Thoracic aorta (tissue), 2 donors: ENCODE data around the gene MACIR. TPM values are rescaled to one million over a fixed set of nuclear protein-coding genes. Genes with fewer than 3 reads are reported as not detected.

ENCODE experiments used
- ATAC-seq: fragments of 150-250 bp; one replicate; pipeline ENCODE4 v1.8.0; 2017; ENCODE audit warnings: low read depth; ENCODE audit not compliant: insufficient number of reproducible peaks, low FRiP score
- DNase-seq: peaks from one replicate; pipeline ENCODE4 v3.0.0-alpha.2; 2020; ENCODE audit warnings: low spot score
- H3K27ac ChIP-seq, 2 donors: fragments of 200-600 bp; sonication (generic); 1 replicate in 1 of 2; 2 replicates in 1 of 2; pipeline ENCODE4 v1.5.1; 2016; ENCODE audit warnings: mild to moderate bottlenecking in 2 of 2, moderate library complexity in 2 of 2
- H3K27me3 ChIP-seq: fragments of 200-600 bp; sonication (generic); replicated peaks from 2 replicates; pipeline ENCODE4 v1.6.0; 2016; ENCODE audit warnings: mild to moderate bottlenecking; ENCODE audit not compliant: insufficient read depth
- H3K36me3 ChIP-seq: fragments of 200-600 bp; sonication (generic); one replicate; pipeline ENCODE4 v1.5.1; 2016
- H3K4me1 ChIP-seq, 2 donors: fragments of 200-600 bp; sonication (generic); 1 replicate in 1 of 2; 2 replicates in 1 of 2; pipeline versions ENCODE4 v1.5.1 to v1.6.0; 2016; ENCODE audit warnings: low read depth in 2 of 2, mild to moderate bottlenecking in 1 of 2; ENCODE audit not compliant: control insufficient read depth in 1 of 2
- H3K4me3 ChIP-seq: fragments of 200-600 bp; sonication (generic); 2 replicates; pipeline ENCODE4 v1.5.1; 2016; ENCODE audit warnings: mild to moderate bottlenecking
- H3K9me3 ChIP-seq: fragments of 200-600 bp; sonication (generic); 2 replicates; pipeline ENCODE4 v1.5.1; 2016
- CTCF ChIP-seq: fragments of 200-600 bp; sonication (generic); IDR thresholded peaks from one replicate; pipeline ENCODE4 v1.5.1; 2019; ENCODE audit warnings: antibody characterized with exemption
- total RNA-seq, 2 donors: library from RNA; depleted of rRNA; stranded (reverse); fragments of >200 nt; gene quantifications; one replicate each; pipeline versions ENCODE4 v1.1.0 to v1.2.3, GENCODE V29; 2016

MACIR gene
- total RNA-seq, 2 donors from 2014 or later: 4.7 to 8.3 TPM

- no peak for ATAC-seq
- H3K4me3 ChIP-seq: no peak overlapping the region
- no peak overlapping the region for H3K27ac ChIP-seq
- no peaks in the 10 kb centered on the region for H3K9me3 ChIP-seq
- H3K36me3 ChIP-seq: no peaks in the 10 kb centered on the region
- no peak for TF ChIP-seq CTCF
- H3K4me1 ChIP-seq: peaks cover 0 to 13% of the 10 kb centered on the region in 2 donors
- DNase-seq: no peak
- no peaks in the 10 kb centered on the region for H3K27me3 ChIP-seq
Measured at GRCh38 chr5:103298117-103298516, 39.6 kb downstream of the MACIR start.

DNA sequence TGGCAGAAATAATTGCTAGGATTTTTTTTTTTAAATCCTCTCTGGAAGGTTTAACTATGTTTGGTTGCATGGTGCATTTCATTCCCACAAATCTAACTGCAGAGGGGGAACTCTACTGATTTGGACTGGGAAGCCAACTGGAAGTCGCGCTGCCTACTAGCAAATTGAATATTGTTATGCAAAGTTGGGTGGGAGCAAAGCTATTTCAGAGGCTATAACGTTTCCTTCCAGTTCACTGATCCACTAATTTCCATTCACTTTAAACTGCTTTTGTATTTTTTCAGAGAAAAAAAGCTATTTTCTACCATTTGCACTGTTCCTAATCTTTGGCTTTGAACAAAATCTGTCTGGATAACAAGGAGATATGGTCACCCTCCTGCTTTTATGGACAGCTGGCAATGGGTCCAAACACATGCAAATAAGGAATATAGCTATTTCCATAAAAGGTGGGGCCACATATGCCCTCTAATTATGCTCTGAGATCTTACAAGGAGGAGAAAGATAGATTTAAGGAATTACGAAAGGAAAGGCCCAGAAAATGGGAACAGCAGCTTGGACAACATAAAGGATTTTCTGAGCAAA lies 40.1 kb downstream of the MACIR start:
- Histone ChIP-seq H3K4me1 (peaks cover 0 to 13% of the 10 kb centered on the region in 2 donors), H3K36me3 (no peaks in the 10 kb centered on the region), H3K27me3 (no peaks in the 10 kb centered on the region), H3K9me3 (no peaks in the 10 kb centered on the region), H3K27ac (no peak overlapping the region), H3K4me3 (no peak overlapping the region)
- no peak for TF ChIP-seq CTCF
- no peak for ATAC-seq
- DNase-seq: no peak

GRCh38 chr5:103305809-103306208 lies 47.2 kb downstream of the MACIR start:
- ATAC-seq (no peak), DNase-seq (no peak)
- no peaks in the 10 kb centered on the region for H3K9me3 ChIP-seq
- H3K27ac ChIP-seq: no peak overlapping the region
- no peaks in the 10 kb centered on the region for H3K4me1 ChIP-seq
- no peak overlapping the region for H3K4me3 ChIP-seq
- no peak for TF ChIP-seq CTCF
- H3K36me3 ChIP-seq: no peaks in the 10 kb centered on the region
- no peaks in the 10 kb centered on the region for H3K27me3 ChIP-seq

- TF ChIP-seq CTCF: no peak
Measured at GRCh38 chr5:103307470-103307869, 48.9 kb downstream of the MACIR start.

GRCh38 chr5:103308774-103309173 lies 50.2 kb downstream of the MACIR start:
- Histone ChIP-seq H3K27me3 (no peaks in the 10 kb centered on the region), H3K27ac (no peak overlapping the region), H3K36me3 (no peaks in the 10 kb centered on the region), H3K9me3 (no peaks in the 10 kb centered on the region), H3K4me1 (no peaks in the 10 kb centered on the region), H3K4me3 (no peak overlapping the region)
- no peak for TF ChIP-seq CTCF
- DNase-seq (no peak), ATAC-seq (no peak)

More at GRCh38 chr5:103307470-103307869, 48.9 kb downstream of the MACIR start:
- H3K27me3 ChIP-seq: no peaks in the 10 kb centered on the region
- H3K4me3 ChIP-seq: no peak overlapping the region
- DNase-seq (no peak), ATAC-seq (no peak)
- no peaks in the 10 kb centered on the region for H3K9me3 ChIP-seq
- H3K4me1 ChIP-seq: no peaks in the 10 kb centered on the region
- no peak overlapping the region for H3K27ac ChIP-seq
- no peaks in the 10 kb centered on the region for H3K36me3 ChIP-seq
